H1 (cell line): ENCODE results near the gene TIE1. TPM values are rescaled to one million over a fixed set of nuclear protein-coding genes. Genes with fewer than 3 reads are reported as not detected.

Source experiments
- GTF2F1 ChIP-seq: IDR thresholded peaks from 2 replicates; pipeline ENCODE4 v1.6.1; 2012; ENCODE audit warnings: low read depth, low read length, improper control_type of control experiment, borderline replicate concordance
- JUN ChIP-seq: IDR thresholded peaks from 2 replicates; pipeline ENCODE4 v1.6.1; 2011; ENCODE audit warnings: low read depth, mild to moderate bottlenecking, improper control_type of control experiment, low read length
- TEAD4 ChIP-seq: IDR thresholded peaks from 2 replicates; pipeline ENCODE4 v1.6.1; 2012; ENCODE audit warnings: low read depth, low read length, inconsistent platforms, mixed read lengths
- YY1 ChIP-seq: IDR thresholded peaks from 2 replicates; pipeline ENCODE4 v1.6.1; 2011; ENCODE audit warnings: low read depth, mild to moderate bottlenecking, low read length
- polyA plus RNA-seq, 7 experiments: library from polyadenylated mRNA; depleted of rRNA in 3 of 7; stranded (reverse) in 5 of 7; unstranded in 2 of 7; fragments of >200 nt in 5 of 7; fragments of 200-250 nt in 2 of 7; gene quantifications; 1 replicate in 5 of 7; 2 replicates in 1 of 7; 4 replicates in 1 of 7; pipeline versions ENCODE4 v1.2.1 to v1.2.3, GENCODE V29; 2011 to 2013; ENCODE audit warnings: missing spikeins in 2 of 7, mixed read lengths in 2 of 7
- total RNA-seq: library from RNA; stranded (reverse); fragmentation: NEBNext Ultra II Directional; extraction: Animal tissue kit (Norgen Biotek cat#: 25700); gene quantifications from 2 replicates; pipeline ENCODE4 v1.2.1, GENCODE V29; 2021

TIE1 gene
- total and polyA plus RNA-seq, 2 of the 8 experiments (the other 6 are each of a cell fraction or from before 2014, with no cell fraction given) = 0.74 to 2.2 TPM

DNA sequence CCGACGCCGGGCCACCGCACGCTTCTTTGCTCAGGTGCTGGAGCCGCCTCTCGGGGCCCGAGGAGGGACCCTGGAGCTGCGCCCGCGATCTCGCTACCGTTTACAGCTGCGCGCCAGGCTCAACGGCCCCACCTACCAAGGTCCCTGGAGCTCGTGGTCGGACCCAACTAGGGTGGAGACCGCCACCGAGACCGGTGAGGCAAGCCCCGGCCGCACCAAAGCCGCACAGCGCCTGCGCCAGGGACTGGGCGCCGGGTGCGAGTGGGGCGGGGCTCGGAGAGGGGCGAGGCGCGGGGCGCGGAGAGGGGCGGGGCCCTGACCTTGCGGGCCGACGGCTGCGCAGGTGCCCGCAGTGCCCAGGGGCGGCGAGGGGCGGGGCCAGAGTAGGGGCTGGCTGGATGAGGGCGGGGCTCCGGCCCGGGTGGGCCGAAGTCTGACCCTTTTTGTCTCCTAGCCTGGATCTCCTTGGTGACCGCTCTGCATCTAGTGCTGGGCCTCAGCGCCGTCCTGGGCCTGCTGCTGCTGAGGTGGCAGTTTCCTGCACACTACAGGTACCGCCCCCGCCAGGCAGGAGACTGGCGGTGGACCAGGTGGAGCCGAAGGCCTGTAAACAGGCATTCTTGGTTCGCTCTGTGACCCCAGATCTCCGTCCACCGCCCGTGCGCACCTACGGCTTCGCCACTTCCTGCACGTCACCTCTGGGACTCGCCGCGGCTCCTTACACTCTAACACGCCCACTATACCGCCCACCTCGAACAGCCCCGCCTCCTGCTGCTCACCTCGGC is 48.2 kb downstream of the TIE1 start (continued):
- TF ChIP-seq JUN (no peak), GTF2F1 (no peak), TEAD4 (no peak), YY1 (no peak)
